NCI-H2196 treated with DMSO at 0.1 percent for 48 hours (cell line): ENCODE results near the gene BBS5.
"Not testable (repeated sequence)": the region's sequence is repeated elsewhere in the genome, so short reads cannot be mapped to it uniquely, and the experiment has no call there.

ENCODE experiments used
- DNase-seq: peaks from one replicate; lab custom pipeline; 2025; ENCODE audit not compliant: unreplicated experiment; lab: John Stamatoyannopoulos, UW

The BBS5 gene

DNA sequence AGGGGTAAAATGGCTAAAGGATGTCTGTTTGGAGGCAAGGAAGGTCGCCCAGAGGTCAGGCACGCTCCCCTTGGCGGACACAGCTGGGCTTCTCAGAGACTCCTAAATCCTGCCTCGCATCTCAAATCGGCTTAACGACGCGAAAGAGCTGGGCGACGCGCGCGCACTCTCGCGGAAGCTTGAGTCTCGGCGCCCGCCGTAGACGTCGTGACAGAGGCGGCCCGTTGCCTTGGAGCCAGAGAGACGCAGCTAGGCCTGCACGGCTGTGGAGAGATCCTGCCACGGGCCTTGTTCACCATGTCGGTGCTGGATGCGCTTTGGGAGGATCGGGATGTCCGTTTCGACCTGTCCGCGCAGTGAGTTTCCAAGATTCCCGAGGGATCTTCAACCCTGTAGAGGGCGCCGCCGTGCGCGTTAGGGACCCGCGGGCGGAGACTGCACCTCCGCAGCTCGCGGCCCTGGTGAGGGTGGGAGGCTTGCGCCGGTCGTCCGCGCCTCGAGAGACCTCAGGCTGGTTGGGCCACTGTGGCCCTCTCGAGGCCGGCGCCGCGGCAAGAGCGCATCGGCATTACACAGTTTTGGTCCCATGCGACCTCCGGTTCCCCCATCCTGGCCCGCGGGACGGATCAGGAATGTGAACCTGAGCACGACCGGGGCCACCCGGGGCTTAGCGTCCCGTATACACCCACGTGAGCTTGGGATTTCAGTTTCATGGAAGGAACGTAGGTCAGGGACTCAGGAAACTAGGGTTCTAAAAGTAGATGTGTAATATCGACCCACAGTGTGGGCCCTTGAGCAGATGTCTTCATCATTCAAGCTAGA is at the start of gene BBS5:
Gene BBS5 (plus strand): TSS at position 238 of the 822 bp plus-strand sequence. CDS start 60 bp downstream, at position 298.
- DNase-seq: peak; percentile 84

DNA sequence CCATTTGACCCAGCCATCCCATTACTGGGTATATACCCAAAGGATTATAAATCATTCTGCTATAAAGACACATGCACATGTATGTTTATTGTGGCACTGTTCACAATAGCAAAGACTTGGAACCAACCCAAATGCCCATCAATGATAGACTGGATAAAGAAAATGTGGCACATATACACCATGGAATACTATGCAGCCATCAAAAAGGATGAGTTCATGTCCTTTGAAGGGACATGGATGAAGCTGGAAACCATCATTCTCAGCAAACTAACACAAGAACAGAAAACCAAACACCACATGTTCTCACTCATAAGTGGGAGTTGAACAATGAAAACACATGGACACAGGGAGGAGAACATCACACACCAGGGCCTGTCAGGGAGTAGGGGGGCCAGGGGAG is 47.5 kb upstream of the BBS5 start:
- DNase-seq: not testable (repeated sequence)

DNA sequence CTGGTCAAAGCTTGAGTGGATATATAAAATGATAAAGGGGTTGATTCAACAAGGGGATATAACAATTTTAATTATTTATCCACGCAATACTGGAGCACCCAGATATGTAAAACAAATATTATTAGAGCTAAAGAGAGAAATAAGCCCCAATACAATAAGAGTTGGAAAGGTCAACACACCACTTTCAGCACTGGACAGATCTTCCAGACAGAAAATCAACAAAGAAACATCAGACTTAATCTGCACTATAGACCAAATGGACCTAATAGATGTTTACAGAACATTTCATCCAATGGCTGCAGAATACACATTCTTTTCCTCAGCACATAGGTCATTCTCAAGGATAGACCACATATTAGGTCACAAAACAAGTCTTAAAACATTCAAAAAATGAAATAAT is 45.1 kb upstream of the BBS5 start:
- DNase-seq: not testable (repeated sequence)

DNA sequence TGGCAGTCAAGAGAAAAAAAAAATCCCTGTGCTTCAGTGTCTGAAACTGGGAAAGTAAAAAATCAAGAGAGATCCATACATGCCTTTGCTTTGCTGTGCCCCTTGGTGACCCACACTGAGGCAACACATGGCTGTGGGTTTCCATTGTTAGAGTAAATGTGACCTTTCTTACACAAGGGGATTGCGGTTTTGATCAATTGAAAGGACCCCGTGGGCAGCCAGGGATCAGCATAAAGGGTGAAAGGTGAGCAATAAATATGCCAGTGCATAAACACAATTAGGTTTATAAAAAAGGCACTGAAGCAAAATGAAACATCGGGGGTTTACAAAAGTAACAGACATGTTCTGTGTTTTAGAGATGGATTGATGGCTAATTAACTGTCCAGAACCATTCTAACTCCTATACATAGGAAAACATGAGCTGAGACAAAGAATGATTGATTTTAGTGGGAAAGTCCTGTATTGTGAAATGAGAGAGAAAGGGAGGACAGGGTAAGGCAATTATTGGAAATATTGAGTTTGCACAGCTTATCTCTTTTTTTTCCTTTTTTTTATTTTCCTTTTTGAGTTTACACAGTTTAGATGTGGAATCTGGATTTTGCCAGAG is 40.7 kb upstream of the BBS5 start:
- no peak for DNase-seq

DNA sequence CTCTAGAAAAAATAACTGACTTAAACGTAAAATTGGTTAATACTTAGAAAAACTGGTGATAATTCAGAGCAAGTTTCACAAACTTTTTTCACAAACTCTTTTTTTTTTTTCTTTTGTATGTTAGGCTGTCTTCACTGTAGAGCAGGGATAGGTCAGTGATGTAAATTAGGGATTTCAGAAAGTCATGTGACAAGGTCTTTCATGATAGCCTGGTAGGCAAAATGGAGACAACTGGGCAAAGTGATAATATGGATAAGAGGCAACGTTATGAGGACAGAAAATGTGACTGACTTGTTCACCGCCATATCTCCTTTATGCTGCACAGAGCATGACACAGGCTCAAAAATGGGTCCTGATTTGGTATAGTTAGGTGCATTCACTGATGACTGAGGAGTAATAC is 39.4 kb upstream of the BBS5 start:
- no peak for DNase-seq

DNA sequence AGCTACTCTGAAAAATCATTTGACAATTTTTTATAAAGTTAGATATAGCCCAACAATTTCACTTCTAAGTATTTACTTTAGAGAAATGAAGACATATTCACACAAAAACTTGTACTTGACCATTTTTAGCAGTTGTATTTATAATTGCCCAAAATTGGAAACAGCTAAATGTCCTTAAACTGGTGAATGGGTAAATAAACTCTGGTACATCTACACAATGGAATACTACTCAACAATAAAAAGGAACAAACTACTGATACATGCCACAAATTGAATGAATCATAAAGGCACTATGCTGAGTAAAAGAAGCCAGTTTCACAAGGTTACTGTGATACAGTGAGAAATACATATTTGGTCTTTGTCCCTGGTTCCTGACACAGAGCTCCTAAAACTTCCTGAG is 32.8 kb upstream of the BBS5 start:
- DNase-seq: no peak

DNA sequence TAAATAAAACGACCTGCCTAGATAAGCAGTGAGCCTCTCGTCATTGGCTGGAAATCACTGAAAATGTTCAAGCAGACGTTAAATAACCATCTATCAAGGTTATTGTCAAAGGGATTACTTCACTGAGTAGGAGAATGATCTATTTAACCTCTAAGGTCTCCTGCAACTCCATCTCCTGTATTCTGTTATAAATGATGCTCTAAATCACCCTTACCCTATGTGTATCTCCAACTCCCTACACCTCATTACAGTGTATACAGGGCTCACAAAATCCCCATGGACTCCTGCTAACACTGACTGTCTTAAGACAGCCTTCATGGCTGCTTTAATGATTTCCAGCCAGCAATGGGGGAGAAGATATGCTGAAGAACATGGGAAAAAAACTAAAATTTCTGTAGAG is 31.0 kb upstream of the BBS5 start:
- DNase-seq: no peak

DNA sequence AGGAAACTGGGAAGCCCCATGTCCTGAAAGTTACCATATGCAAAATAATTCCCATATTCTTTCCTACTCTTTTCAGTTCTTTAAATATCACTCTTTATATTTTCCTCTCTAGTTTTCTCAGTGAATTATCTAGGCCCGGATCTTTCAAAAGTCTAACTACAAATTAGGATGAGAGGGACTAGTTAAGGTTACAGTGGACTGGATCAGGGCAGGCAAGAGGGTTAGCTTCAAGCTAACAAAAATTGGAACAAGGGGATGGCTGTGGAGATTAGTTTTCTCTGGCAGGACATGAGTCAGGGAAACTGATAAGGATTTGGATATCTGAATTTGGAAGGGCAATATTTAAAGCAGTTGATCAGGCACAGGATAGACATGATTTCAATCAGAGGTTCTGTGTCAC is 30.4 kb upstream of the BBS5 start:
- no peak for DNase-seq

DNA sequence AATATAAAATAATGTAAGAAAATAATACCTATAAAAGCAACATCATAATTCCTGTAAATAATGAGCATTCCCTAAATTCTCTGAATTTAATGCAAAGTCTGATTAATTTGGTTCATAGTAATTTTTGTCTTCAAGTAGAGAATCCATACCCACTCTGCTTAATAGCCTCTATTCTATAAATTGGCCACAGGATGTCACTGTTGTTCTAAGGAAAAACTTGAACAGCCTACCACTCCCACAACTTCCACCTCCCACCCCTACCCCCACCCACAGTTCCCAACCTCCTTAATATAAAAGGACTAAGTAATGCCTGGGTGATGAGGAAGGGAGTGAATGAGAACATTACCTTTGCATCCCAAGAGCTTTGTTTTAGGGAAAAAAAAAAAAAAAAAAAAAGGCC is 27.2 kb upstream of the BBS5 start:
- DNase-seq: peak; percentile 26

DNA sequence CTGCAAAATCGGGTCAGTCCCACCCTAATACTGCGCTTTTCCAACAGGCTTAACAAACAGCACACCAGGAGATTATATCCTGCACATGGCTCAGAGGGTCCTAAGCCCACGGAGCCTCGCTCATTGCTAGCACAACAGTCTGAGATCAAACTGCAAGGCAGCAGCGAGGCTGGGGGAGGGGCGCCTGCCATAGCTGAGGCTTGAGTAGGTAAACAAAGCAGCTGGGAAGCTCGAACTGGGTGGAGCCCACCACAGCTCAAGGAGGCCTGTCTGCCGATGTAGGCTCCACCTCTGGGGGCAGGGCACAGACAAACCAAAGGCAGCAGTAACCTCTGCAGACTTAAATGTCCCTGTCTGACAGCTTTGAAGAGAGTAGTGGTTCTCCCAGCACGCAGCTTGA is 26.2 kb upstream of the BBS5 start:
- not testable (repeated sequence) for DNase-seq

DNA sequence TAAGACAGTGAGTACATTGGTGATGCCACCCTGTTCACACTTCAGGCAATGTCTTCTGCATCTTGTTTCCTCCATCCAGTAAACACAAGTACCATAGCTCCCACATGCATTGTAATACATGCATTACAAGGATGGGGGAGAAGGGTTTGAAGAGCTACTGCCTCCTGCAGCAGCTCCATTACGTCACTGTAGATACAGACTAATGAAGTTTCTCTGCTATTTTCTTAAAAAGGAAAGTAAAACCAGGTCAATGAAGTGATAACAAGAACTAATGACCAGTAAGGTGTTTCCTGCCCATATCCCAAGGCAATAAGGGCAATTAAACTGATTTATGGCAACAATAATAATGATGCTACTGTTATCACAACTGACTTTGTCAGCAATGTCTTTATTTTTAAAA is 18.2 kb upstream of the BBS5 start:
- DNase-seq: no peak

DNA sequence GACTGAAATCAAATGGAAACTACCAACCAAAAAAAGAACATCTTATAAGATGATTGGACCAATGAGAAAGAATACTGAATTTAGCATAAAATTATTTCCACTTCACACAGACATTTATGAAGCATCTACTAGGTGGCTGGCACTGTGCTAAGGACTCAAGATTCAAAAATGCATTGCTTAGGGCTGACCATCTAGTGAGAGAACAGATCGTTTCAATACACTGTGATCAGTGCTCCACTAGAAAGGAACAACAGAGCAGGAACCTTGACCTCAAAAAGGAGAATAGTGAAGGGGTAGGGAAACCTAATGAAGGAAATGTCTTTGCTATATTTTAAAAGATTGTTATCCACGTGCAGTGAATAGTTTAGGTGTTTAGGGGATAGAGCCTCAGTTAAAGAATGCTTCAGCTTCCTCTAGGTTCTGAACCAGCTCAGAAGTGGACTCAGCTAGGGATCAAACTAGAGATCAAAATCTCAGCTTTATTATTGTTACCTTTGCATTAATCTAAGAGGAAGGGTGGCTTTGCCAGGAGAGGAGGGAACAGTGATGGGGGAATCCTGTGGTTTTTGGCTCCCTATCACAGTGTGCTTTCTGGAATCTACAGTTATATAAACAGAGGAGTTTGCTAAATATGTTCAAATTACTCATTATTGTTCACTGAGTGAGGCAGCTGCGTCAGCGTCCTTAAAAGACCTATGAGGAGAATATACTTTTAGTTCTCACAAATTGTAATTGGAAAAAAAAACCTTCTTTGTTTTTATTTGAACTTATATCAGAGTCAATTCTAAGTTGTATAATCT is 16.2 kb upstream of the BBS5 start:
- no peak for DNase-seq

DNA sequence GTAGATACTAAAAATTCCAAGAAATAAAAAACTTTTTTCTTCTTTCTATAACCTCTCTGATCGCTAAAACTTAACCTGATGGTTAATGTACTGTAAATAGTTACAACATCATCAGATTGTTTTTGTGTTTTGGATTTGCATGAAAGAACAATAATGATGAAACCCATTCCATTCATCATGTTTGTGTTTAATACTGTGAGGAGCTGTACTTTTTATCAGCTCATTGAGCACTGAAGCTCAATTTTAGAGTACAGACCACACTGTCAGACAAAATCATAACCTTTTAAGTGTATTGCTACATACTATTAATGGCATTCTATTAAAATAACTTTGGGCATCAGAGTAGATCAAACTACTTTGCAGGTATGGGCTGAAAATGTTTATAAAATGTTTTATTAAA is 14.8 kb upstream of the BBS5 start:
- DNase-seq: no peak

DNA sequence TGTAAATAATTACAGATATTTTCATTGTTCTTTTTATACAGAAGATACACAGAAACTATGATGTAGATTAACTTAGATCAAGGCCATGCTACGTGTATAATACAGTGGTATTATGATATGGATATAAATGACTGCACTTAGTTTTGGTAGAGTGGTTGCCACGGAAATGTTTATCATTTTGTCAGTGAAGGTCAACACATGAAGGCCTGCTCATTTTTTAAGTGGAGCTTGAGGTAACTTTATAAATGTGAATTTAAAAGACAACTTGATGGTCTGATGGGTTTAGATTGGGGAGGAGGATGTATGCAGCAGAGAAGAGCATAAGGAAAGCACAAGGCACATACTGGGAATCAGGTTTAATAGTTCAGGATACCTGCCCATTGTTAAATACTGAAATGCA is 14.4 kb upstream of the BBS5 start:
- no peak for DNase-seq

DNA sequence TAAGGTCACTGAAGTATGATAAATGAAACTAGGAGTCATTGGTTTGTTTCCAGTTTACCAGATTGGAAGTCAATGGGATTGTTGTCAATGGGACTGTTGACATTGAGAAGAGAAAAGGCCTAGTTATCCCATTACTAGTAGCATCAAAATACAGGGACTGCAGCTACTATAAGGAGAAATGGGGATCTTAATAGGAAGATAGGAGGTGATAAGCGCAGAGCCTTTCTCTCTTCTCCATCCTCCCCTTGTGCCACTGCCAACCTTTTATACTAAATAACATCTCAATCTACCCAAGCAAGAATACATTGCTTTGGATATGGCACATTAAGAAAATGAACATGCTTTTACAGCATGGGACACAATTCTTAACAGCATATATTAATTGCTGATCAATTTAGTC is 10.5 kb upstream of the BBS5 start:
- no peak for DNase-seq

DNA sequence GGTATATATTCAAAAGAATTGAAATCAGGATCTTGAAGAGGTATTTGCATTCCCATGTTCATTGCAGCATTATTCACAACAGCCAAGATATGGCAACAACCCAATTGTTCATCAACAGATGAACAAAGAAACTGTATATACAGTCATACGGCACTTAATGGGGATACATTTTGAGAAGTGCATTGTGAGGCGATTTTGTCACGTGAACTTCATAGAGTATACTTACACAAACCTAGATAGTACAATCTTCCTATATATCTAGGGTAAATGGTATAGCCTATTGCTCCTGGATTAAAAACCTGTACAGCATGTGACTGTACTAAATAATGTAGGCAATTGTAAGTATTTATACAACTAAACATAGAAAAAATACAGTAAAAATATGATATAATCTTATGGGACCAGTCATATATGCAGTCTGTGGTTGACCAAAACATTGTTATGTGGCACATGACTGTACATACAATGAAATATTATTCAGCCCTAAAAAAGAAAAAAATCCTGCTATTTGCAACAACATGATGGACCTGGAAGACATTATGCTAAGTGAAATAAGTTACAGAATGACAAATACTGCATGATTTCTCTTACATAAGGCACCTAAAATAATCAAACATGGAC is 9.2 kb upstream of the BBS5 start:
- no peak for DNase-seq

DNA sequence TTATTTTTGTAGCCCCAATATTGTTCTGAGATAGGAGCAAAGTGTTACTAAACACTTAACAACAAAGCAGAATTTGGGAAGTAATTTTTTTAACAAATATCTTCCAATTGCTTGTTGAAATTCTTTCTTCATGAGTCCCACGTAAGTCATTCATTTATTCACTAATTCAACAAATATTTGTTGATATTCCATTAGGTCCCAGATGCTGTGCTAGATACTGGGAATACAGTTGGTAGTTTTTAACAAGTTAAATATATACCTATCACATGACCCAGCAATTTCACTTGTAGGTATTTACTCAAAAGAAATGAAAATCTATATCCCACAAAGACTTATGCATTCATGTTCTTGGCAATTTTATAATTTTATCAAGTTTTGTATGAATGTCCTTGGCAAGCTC is 7.0 kb upstream of the BBS5 start:
- DNase-seq: no peak

DNA sequence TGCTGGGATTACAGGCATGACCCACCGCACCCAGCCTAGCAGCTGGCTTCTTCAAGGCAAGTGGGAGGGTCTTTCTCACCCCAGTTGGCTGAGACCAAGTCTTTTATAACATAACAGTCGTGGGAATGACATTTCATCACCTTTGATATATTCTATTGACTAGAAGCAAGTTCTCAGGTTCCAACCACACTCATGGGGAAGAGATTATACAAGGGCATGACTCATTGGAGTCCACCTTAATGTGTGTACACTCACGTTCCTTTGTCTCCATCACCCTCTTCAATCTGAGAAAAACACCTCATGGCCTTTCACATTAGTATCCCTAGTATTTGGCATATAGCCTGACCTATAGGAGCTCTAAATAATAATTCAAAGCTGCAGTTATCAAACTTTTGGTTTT is 2.8 kb upstream of the BBS5 start:
- DNase-seq: no peak

DNA sequence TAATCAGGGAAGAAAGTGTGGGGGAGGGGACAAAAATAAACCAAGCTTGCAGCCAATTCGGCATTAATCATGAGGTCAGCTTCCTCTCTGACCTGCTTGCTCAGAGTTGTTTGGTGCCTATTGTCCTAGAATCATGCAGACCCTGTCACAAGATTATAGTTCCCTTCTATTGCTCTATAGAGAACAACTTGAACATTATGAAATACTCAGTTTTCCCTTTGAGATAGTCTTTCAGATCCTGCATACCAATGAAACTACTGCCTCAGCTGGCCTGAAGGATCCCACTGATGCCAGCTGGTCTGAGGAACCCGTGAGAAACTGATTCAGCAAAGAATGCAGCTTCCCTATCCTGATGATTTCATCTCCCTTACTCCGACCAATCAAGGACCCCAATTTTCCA is 955 bp upstream of the BBS5 start:
- DNase-seq: no peak

DNA sequence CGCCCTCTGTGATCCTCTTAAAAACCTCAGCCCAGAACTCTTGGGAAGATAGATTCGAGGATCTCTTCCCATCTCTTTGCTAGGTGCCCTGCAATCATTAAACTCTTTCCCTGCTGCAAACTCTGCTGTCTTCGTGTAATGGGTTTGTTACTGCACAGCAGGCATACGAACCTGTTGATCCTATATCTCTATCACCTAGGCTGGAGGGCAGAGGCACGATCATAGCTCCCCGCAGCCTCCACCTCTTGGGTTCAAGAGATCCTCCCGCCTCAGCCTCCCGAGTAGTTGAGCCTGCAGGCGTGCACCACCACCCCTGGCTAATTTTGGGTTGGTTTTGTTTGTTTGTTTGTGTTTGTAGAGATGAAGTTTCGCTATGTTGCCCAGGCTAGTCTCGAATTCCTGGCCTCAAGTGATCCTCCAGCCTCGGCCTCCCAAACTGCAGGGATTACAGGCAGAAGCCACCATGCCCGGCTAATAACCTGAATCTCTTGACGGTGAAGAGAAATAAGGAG is 493 bp upstream of the BBS5 start:
- DNase-seq: no peak

DNA sequence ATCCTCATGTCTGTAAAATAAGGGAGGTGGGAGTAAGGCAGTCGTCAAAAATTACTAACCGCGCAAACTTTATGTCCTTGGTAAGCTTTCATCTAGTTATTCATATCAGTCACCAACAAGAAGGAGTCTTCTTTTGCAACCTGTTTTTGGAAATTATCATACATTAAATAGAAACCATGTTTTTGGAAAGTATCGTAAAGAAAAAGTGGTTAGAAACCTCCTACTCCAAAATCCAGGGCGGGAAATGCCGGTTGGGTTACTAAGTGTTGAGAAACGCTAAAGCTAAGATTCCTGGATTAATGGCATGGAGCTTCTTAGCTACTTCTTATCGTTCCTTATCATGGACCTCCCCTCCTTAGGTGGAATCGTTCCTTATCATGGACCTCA is 778 bp downstream of the BBS5 start:
- no peak for DNase-seq
